Tibial nerve (tissue), 4 donors: ENCODE measurements around the gene PLP2. TPM values are rescaled to one million over a fixed set of nuclear protein-coding genes. Genes with fewer than 3 reads are reported as not detected.

Experiments used
- DNase-seq, 2 donors: peaks; one replicate each; pipeline ENCODE4 v3.0.0-alpha.2; 2019; ENCODE audit warnings: low spot score in 2 of 2
- H3K27ac ChIP-seq, 4 donors: fragments of 200-600 bp; sonication (generic) in 3 of 4; one replicate each; pipeline ENCODE4 v1.5.1; 2017 to 2019; ENCODE audit warnings: mild to moderate bottlenecking in 1 of 4
- H3K27me3 ChIP-seq, 2 donors: fragments of 200-600 bp; sonication (generic) in 1 of 2; one replicate each; pipeline versions ENCODE4 v1.5.1 to v1.6.0; 2017 to 2019
- H3K36me3 ChIP-seq, 3 donors: fragments of 200-600 bp; sonication (generic); one replicate each; pipeline ENCODE4 v1.5.1; 2018 to 2019
- H3K4me1 ChIP-seq, 4 donors: fragments of 200-600 bp; sonication (generic) in 3 of 4; one replicate each; pipeline ENCODE4 v1.5.1; 2017 to 2019
- H3K4me3 ChIP-seq, 4 donors: fragments of 200-600 bp; sonication (generic) in 3 of 4; one replicate each; pipeline ENCODE4 v1.5.1; 2017 to 2019; ENCODE audit warnings: mild to moderate bottlenecking in 1 of 4, moderate library complexity in 1 of 4
- H3K9me3 ChIP-seq, 4 donors: fragments of 200-600 bp; sonication (generic) in 3 of 4; one replicate each; pipeline ENCODE4 v1.5.1; 2017 to 2019
- EP300 ChIP-seq, 2 donors: sonication (generic); formaldehyde crosslinking; IDR thresholded peaks; one replicate each; pipeline ENCODE4 v1.6.1; 2017; ENCODE audit warnings: antibody characterized with exemption in 2 of 2, mild to moderate bottlenecking in 1 of 2
- POLR2A ChIP-seq, 2 donors: fragments of 450-650 bp; IDR thresholded peaks; one replicate each; pipeline ENCODE4 v1.6.1; 2017; ENCODE audit warnings: antibody characterized with exemption in 2 of 2, mild to moderate bottlenecking in 2 of 2, moderate library complexity in 2 of 2
- WGBS, 2 donors: methylation state at CpG; one replicate each; pipeline ENCODE4 v1.1.5; 2018; 5-methylcytosine and 5-hydroxymethylcytosine counted together
- small RNA-seq: library from RNA; depleted of rRNA; stranded (forward); fragments of <200 nt; gene quantifications from one replicate; pipeline ENCODE3, GENCODE V24; 2016
- total RNA-seq, 4 donors: library from RNA; depleted of rRNA; stranded (reverse); fragments of >200 nt; gene quantifications; one replicate each; pipeline ENCODE4 v1.1.0, GENCODE V29; 2016
- TF ChIP-seq, protein P1 (sequence below), 5 experiments: fragments of 200-600 bp in 3 of 5; fragments of 450-650 bp in 2 of 5; sonication (generic) in 3 of 5; IDR thresholded peaks; one replicate each; pipeline ENCODE4 v1.5.1; 2016 to 2019; ENCODE audit warnings: antibody characterized with exemption in 5 of 5, mild to moderate bottlenecking in 3 of 5, moderate library complexity in 2 of 5

Gene PLP2
- total RNA-seq, 4 donors from 2014 or later, result 22.0 to 34.7 (median 31.5) TPM

GRCh38 chrX:49221868-49222267 lies 50.2 kb downstream of the PLP2 start:
- H3K9me3 ChIP-seq, result no peaks in the 10 kb centered on the region
- TF ChIP-seq EP300 (IDR thresholded peaks at IDR 0.05), result no peak
- TF ChIP-seq POLR2A (IDR thresholded peaks at IDR 0.05), result no peak
- TF ChIP-seq, protein P1, sequence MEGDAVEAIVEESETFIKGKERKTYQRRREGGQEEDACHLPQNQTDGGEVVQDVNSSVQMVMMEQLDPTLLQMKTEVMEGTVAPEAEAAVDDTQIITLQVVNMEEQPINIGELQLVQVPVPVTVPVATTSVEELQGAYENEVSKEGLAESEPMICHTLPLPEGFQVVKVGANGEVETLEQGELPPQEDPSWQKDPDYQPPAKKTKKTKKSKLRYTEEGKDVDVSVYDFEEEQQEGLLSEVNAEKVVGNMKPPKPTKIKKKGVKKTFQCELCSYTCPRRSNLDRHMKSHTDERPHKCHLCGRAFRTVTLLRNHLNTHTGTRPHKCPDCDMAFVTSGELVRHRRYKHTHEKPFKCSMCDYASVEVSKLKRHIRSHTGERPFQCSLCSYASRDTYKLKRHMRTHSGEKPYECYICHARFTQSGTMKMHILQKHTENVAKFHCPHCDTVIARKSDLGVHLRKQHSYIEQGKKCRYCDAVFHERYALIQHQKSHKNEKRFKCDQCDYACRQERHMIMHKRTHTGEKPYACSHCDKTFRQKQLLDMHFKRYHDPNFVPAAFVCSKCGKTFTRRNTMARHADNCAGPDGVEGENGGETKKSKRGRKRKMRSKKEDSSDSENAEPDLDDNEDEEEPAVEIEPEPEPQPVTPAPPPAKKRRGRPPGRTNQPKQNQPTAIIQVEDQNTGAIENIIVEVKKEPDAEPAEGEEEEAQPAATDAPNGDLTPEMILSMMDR (IDR thresholded peaks at IDR 0.05), result no peak
- 78 to 88% methylated on average over 2 of the region's 2 CpGs for WGBS, 2 donors

More at GRCh38 chrX:49221868-49222267, 50.2 kb downstream of the PLP2 start:
- no peaks in the 10 kb centered on the region for H3K4me1 ChIP-seq
- H3K4me3 ChIP-seq, result no peak overlapping the region
- peaks cover 0 to 8% of the 10 kb centered on the region in 2 donors for H3K27me3 ChIP-seq
- no peak for DNase-seq
- H3K36me3 ChIP-seq, result no peaks in the 10 kb centered on the region
- H3K27ac ChIP-seq, result no peak overlapping the region

Small RNA genes lying within 50 kb of the gene (small RNA-seq; reads per million reads assigned to genes)
- not detected for gene RN7SL262P

Other genes starting within 250 kb of the PLP2 start
- gene OTUD5, start 214.3 kb upstream of the PLP2 start, total RNA-seq, result 10 to 100 TPM; 39.8 to 79.2 (median 51.6) TPM
- 1 to 10 TPM; 2.1 to 7.5 (median 4.2) TPM for gene KCND1, start 200.1 kb upstream of the PLP2 start, total RNA-seq
- gene GRIPAP1, start 169.6 kb upstream of the PLP2 start, total RNA-seq, result 10 to 100 TPM; 42.5 to 76.2 (median 58.6) TPM
- gene TFE3, start 128.5 kb upstream of the PLP2 start, total RNA-seq, result 100 to 1,000 TPM in 3 of 4 donors, 10 to 100 TPM in 1; 98.6 to 124 (median 117) TPM
- gene CCDC120, start 112.9 kb upstream of the PLP2 start, total RNA-seq, result 1 to 10 TPM; 4.1 to 6.6 (median 4.5) TPM
- 10 to 100 TPM; 16.5 to 28.8 (median 19.9) TPM for gene PRAF2, start 97.9 kb upstream of the PLP2 start, total RNA-seq
- 100 to 1,000 TPM in 2 of 4 donors, 10 to 100 TPM in 2; 90.9 to 108 (median 97.7) TPM for gene WDR45, start 92.0 kb upstream of the PLP2 start, total RNA-seq
- 10 to 100 TPM; 28.8 to 38.8 (median 36.1) TPM for gene GPKOW, start 48.2 kb upstream of the PLP2 start, total RNA-seq
- 1 to 10 TPM; 1.7 to 8.1 (median 2.3) TPM for gene MAGIX, start 9.1 kb upstream of the PLP2 start, total RNA-seq
- 10 to 100 TPM; 18.2 to 32.4 (median 24.4) TPM for gene PRICKLE3, start 14.5 kb downstream of the PLP2 start, total RNA-seq
- 1 to 10 TPM; 3.1 to 9.9 (median 7.7) TPM for gene SYP, start 28.3 kb downstream of the PLP2 start, total RNA-seq
- 1 to 10 TPM in 1 of 4 donors, under 1 TPM in 3; under 0.01 to 1.0 (median 0.40) TPM for gene CACNA1F, start 61.4 kb downstream of the PLP2 start, total RNA-seq
- gene CCDC22, start 63.6 kb downstream of the PLP2 start, total RNA-seq, result 10 to 100 TPM; 10.5 to 20.7 (median 12.0) TPM
- under 1 TPM in 2 of 4 donors, not detected in 2; 0.20 to 0.42 TPM for gene FOXP3, start 92.8 kb downstream of the PLP2 start, total RNA-seq
- 10 to 100 TPM; 20.9 to 36.9 (median 27.1) TPM for gene PPP1R3F, start 97.9 kb downstream of the PLP2 start, total RNA-seq
- gene GAGE10, start 131.7 kb downstream of the PLP2 start, total RNA-seq, result not detected
- gene GAGE12J, start 150.1 kb downstream of the PLP2 start, total RNA-seq, result not detected
- not detected for gene GAGE13, start 159.7 kb downstream of the PLP2 start, total RNA-seq